ENCODE results near the gene GPX1. TPM values are rescaled to one million over a fixed set of nuclear protein-coding genes. Genes with fewer than 3 reads are reported as not detected.

Gene GPX1
- total RNA-seq, 1 experiment from 2014 or later = 589 TPM

- intact Hi-C loops (cut with micrococcal nuclease) = no loop called here
- CTCF ChIA-PET = no interaction called here
- Mint-ChIP-seq H3K27me3 (ENCODE audit: insufficient read depth, unreplicated experiment) (no peaks in the 10 kb centered on the region), H3K36me3 (ENCODE audit: insufficient read depth, unreplicated experiment) (peaks cover 12% of the 10 kb centered on the region), H3K4me1 (ENCODE audit: insufficient read depth, unreplicated experiment) (peaks cover 14% of the 10 kb centered on the region), H3K9me3 (ENCODE audit: unreplicated experiment) (no peaks in the 10 kb centered on the region), H3K27ac (ENCODE audit: low read depth, unreplicated experiment) (no peak overlapping the region), H3K4me3 (ENCODE audit: unreplicated experiment) (no peak overlapping the region)
- BruUV-seq (replicated peaks) = no TSS peak
- no peak for TF ChIP-seq CTCF (IDR thresholded peaks at IDR 0.05; ENCODE audit: unreplicated experiment)
- no peak for DNase-seq (ENCODE audit: unreplicated experiment)
- POLR2A ChIA-PET = interaction anchor here (0.9 to 1.3 kb wide), 2 partner anchors 9 to 26 kb away, joined by 3 read pairs; partner anchors contain the start of genes RHOA and TCTA
Measured at GRCh38 chr3:49385617-49386016, 27.5 kb upstream of the GPX1 start.

GRCh38 chr3:49383387-49383786 is 25.2 kb upstream of the GPX1 start:
- no peak for TF ChIP-seq CTCF (IDR thresholded peaks at IDR 0.05; ENCODE audit: unreplicated experiment)
- intact Hi-C loops (cut with micrococcal nuclease) = loop anchor here (2.0 kb wide), 1 partner anchor 65 kb away; no protein-coding TSS in a partner anchor
- peaks cover 12% of the 10 kb centered on the region for H3K36me3 Mint-ChIP-seq (ENCODE audit: insufficient read depth, unreplicated experiment)
- peak overlapping the region; percentile 27 for H3K27ac Mint-ChIP-seq (ENCODE audit: low read depth, unreplicated experiment)
- POLR2A ChIA-PET = no interaction called here
- no peak for DNase-seq (ENCODE audit: unreplicated experiment)
- CTCF ChIA-PET = no interaction called here
- H3K9me3 Mint-ChIP-seq (ENCODE audit: unreplicated experiment) = no peaks in the 10 kb centered on the region
- no TSS peak for BruUV-seq (replicated peaks)
- peaks cover 17% of the 10 kb centered on the region for H3K4me1 Mint-ChIP-seq (ENCODE audit: insufficient read depth, unreplicated experiment)
- no peaks in the 10 kb centered on the region for H3K27me3 Mint-ChIP-seq (ENCODE audit: insufficient read depth, unreplicated experiment)
- no peak overlapping the region for H3K4me3 Mint-ChIP-seq (ENCODE audit: unreplicated experiment)

- no peaks in the 10 kb centered on the region for H3K9me3 Mint-ChIP-seq (ENCODE audit: unreplicated experiment)
- peak overlapping the region; percentile 70 for H3K27ac Mint-ChIP-seq (ENCODE audit: low read depth, unreplicated experiment)
- no peaks in the 10 kb centered on the region for H3K27me3 Mint-ChIP-seq (ENCODE audit: insufficient read depth, unreplicated experiment)
- TF ChIP-seq CTCF (IDR thresholded peaks at IDR 0.05; ENCODE audit: unreplicated experiment) = no peak
- peak; percentile 84 for DNase-seq (ENCODE audit: unreplicated experiment)
- peak overlapping the region; percentile 9 for H3K4me3 Mint-ChIP-seq (ENCODE audit: unreplicated experiment)
- intact Hi-C loops (cut with micrococcal nuclease) = loop anchor here (1.0 to 5.0 kb wide), 2 partner anchors 20 to 34 kb away; partner anchors contain the start of genes GPX1, RHOA and TCTA
- no TSS peak for BruUV-seq (replicated peaks)
- peaks cover 20% of the 10 kb centered on the region for H3K4me1 Mint-ChIP-seq (ENCODE audit: insufficient read depth, unreplicated experiment)
- ChIA-PET CTCF (interaction anchor here (1.3 kb wide), 1 partner anchor 71 kb away, joined by 4 read pairs; no protein-coding TSS in a partner anchor), POLR2A (interaction anchor here (0.6 to 2.9 kb wide), 8 partner anchors 10 to 358 kb away, joined by 3 to 13 read pairs (median 3); partner anchors contain the start of genes GPX1, RHOA, TCTA and USP4)
- H3K36me3 Mint-ChIP-seq (ENCODE audit: insufficient read depth, unreplicated experiment) = peaks cover 28% of the 10 kb centered on the region
Measured at GRCh38 chr3:49378249-49378895, 20.2 kb upstream of the GPX1 start.

- Mint-ChIP-seq H3K27me3 (ENCODE audit: insufficient read depth, unreplicated experiment) (no peaks in the 10 kb centered on the region), H3K27ac (ENCODE audit: low read depth, unreplicated experiment) (peak overlapping the region; percentile 70), H3K4me3 (ENCODE audit: unreplicated experiment) (no peak overlapping the region), H3K36me3 (ENCODE audit: insufficient read depth, unreplicated experiment) (peaks cover 36% of the 10 kb centered on the region), H3K4me1 (ENCODE audit: insufficient read depth, unreplicated experiment) (peaks cover 20% of the 10 kb centered on the region), H3K9me3 (ENCODE audit: unreplicated experiment) (no peaks in the 10 kb centered on the region)
- no TSS peak for BruUV-seq (replicated peaks)
- ChIA-PET CTCF (interaction anchor here (1.3 kb wide), 1 partner anchor 71 kb away, joined by 4 read pairs; no protein-coding TSS in a partner anchor), POLR2A (interaction anchor here (0.8 to 2.9 kb wide), 4 partner anchors 19 to 68 kb away, joined by 3 to 13 read pairs (median 5); partner anchors contain the start of genes GPX1 and USP4)
- no peak for TF ChIP-seq CTCF (IDR thresholded peaks at IDR 0.05; ENCODE audit: unreplicated experiment)
- peak; percentile 60 for DNase-seq (ENCODE audit: unreplicated experiment)
- intact Hi-C loops (cut with micrococcal nuclease) = loop anchor here (5.0 kb wide), 1 partner anchor 35 kb away; the partner anchor contains the start of genes RHOA and TCTA
Measured at GRCh38 chr3:49377483-49377882, 19.3 kb upstream of the GPX1 start.
